Gastroesophageal sphincter (tissue), 3 donors: Measurements from ENCODE around the gene RGS9.

Experiments used
- CTCF ChIP-seq, 4 experiments: fragments of 200-600 bp in 2 of 4; fragments of 450-650 bp in 2 of 4; sonication (generic) in 1 of 4; IDR thresholded peaks; one replicate each; pipeline ENCODE4 v1.5.1; 2017 to 2019; ENCODE audit warnings: antibody characterized with exemption in 4 of 4, mild to moderate bottlenecking in 2 of 4, moderate library complexity in 2 of 4
- POLR2A ChIP-seq, 2 donors: fragments of 450-650 bp; IDR thresholded peaks; one replicate each; pipeline ENCODE4 v1.6.1; 2017; ENCODE audit warnings: antibody characterized with exemption in 2 of 2, mild to moderate bottlenecking in 2 of 2, moderate library complexity in 1 of 2

- TF ChIP-seq CTCF (IDR thresholded peaks at IDR 0.05) (no peak), POLR2A (IDR thresholded peaks at IDR 0.05) (no peak)
Observed at GRCh38 chr17:65167566-65167965, 30.4 kb downstream of the RGS9 start.
